CD4-positive, alpha-beta T cell treated with Interferon alpha-2 for 1 hour (primary cell): ENCODE data around the gene STOX2.

Experiments
- DNase-seq, 2 donors: peaks; one replicate each; pipeline ENCODE4 v3.0.0-alpha.2; 2020 to 2022

STOX2 gene

DNA sequence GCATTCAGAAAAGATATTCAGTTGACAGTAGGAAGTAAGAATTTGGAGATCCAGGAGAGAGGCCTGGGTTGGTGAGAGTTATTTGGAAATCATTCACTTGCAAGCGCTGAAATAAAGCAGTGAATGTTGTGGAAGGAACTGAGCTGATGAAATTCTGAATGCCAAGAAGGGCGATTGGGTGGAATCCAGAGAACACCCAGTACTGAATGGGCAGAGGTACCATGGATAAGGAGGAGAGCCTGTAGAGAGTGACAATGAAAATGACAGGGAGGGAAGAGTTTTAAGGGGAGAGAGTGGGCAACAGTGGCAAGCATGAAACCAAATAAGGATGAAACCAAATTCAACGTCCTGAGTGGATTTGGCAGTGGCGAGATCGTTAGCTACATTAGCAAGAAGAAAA is 6.7 kb upstream of the STOX2 start:
- DNase-seq = no peak

DNA sequence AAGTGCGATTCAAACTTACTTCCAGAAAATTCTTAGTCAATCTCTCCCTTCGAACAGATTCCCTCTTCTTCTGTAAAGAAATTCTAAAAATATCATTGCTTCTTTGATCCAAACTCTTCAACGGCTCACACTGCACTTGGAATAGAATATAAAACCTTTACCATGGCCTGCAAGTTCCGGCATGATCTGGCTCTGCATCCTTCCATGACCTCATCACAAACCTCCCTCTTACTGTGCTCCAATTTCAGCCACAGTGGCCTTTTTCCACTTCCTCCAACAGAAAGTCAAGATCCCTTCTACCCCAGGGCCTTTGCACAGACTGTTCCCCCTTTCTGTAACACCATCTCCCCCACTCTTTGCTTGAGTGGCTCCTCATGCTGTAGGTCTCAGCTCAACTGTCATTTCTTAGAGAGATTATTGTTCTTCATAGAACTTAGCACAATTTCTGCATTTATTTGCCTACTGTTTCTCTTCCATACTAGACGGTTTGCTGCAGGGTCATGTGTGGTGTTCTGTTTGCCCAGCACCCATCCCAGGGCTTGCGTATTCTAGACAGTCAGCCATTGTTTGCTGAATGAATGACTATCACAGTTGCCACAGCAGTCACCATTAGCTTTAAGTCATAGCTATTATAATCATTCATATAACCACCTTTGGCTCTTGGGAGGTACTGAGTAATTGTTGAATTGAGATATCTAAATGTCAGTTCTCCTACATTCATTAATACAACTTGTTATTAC is 1.9 kb upstream of the STOX2 start:
- no peak for DNase-seq

DNA sequence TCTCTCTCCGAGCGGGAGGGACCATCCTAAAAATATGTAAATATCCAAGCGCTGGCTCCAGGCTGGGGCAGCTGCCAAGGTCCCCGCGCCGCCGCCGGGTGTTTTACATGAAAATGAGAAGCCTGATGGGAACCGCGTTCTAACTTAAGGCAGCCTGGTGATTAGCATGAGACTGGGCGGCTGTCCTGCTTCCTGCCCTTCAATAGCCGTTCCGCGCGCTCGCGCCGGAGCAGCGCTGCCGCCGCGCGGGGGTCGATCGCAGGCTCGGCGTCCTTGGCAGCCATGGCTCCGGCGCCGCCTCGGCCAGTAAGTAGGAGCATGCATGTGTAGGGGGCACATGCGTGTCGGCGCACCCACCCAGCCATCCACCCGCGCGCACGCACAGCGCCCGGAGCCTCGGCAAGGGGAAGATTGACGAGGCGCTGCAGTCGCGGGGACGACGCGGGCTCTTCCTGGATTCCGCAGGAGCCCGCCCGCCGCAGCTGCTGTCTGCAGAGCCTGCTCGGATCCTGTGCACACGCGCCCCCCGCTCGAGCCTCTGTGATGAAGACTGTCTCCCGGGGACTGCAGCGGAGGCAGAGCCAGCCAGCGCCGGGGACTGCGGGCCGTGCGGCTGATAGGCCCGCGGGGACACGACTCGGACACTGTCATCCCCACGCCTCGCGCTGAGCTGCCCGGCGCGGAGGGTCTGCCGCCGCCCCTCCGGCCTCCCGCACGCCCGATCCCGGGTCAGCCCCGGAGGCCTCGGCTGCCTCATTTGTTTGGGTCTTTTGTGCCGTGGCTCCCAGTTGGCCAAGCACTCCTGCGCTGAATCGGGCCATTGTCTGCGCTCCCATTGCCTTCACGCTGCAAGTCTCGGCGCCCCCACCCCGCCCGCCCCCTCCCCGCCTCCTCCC is 734 bp downstream of the STOX2 start:
- DNase-seq = no peak

DNA sequence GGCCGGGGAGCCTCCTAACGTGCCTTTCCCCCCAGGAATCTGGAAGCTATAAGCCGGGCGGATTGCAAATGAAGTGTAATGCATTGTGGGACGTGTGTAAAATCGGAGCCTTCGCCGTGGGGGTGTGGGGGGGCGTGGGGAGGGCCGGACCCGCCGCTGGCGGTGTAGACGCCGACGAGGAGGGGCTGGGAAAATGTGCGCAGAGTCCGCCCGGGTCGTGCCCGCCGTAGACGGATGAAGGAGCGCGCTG is 1.3 kb downstream of the STOX2 start:
- DNase-seq = no peak

DNA sequence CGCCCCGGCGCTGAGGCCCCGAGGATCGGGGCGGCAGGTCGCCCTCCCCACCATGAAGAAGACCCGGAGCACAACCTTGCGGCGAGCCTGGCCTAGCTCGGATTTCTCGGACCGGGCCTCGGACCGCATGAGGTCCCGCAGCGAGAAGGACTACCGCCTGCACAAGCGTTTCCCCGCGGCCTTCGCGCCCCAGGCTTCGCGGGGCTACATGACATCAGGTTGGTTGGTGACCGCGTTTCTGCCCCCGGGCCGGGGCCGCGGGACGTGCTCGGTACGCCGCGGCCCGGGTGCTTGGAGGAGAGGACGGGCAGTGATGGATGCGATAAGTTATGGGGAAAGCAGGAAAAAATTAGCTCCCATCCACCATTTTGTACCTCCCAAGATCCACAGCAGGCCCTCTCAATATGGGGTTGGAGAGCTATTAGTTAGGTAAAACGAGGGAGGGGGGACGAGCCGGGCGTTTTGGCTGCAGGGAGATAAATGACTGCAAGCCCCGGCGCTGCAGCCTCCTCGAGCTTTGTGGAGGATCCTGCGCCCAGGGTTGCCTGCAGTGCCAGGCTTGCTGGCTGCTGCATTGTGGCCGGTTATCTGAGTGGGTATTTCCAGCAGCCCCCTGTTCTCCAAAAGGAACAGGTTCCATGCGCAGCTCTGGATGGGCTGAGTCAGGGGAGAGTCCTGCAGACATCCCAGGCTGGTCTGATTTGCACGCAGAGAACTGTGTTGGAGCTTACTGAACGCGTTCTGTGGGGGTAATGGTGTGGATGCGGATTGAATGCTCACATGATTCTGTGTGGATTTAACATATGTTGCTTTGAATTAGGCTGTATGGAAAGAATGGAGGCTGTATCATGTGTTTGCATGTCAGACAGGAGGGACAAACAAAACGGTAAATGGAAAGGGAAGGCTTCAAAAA is 1.9 kb downstream of the STOX2 start:
- DNase-seq = no peak

DNA sequence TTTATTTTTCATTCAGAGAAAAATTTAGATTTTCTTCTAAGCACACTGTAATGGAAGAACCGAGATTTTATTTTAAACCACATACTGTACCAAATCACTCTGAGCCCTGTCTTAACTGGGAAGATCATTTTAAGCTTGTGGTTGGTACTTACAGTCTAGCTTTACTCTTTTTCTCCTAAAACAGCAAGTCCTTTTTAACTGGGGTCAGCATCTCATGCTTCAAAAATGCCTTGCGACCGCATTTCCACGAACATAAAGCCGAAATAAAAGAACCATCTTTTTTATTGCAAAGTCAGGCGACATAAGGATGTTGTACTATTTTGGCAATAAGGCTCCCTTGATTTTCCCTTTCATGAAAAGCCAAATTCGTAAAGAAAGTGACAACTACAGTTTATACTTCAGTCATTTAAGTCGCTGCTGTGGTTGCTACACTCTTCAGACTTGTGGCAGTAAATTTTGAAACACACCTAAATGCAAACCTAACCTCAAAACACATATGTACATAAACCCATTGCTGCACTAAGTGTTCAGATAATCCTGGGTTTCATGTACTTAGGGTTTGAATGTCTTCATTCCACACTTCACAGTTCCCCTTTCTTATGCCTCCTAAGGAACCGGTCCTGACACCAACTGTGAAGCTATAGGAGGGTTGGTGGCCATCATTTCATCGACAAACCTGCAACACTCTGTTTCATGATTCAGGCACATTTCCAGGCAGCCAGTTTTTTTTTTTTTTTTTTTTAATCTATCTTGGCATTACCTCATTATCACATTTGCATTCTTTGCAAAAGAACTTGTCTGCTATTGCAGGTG is 3.0 kb downstream of the STOX2 start:
- no peak for DNase-seq

DNA sequence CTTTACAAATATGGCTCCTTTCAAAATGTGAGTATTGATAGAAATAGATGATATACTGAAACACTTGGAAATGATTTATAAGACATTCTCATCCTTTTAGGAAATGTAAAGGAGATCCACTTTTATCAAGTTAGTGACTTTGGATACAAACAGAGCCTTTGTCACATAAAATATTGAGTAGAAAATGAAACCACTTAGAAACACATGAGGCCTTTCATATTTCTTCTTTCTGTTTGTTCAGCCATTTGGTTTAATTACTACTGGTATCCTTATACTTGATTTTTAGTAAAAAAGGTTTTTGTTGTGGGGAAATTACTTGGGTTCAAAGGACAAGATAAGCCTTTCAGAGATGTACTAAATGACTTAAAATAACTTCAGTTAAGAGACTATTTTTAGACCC is 4.1 kb downstream of the STOX2 start:
- DNase-seq = no peak

DNA sequence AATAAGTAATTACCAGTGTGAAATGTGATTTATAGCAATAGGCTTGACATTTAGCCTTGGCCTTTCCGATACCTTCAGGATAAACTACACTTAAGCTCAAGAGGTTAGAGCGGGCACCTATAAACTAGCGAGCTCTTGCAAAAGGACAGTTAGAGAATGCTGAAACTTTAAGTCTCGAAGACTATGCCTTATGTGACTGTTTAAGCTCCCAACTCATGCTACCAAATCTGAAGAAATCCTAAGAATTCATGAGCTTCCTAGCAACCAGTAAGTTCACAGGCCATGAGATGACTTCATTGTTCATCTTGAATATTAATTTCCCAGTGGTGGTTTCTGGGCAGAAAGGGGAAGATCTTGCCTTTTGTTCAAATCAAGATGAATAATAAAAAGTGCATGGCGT is 4.7 kb downstream of the STOX2 start:
- DNase-seq = no peak

DNA sequence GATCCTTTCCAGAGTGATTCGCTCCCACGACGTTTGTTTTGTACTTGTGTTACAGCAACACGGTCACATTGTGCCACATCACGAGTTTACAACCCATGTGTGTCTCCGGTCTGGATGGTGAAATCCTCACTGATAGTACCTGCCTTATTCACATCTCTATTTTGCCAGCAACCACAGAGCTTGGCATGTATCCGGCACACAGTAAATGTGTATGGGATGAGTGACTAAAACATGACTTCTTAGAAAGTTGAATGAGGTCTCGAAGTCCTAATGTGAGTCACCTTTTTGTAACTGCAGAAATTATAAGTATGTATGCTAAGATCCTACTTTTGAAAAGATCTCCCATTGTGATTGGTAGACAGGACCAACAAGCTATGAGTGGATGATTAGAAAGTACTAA is 7.5 kb downstream of the STOX2 start:
- DNase-seq = no peak

DNA sequence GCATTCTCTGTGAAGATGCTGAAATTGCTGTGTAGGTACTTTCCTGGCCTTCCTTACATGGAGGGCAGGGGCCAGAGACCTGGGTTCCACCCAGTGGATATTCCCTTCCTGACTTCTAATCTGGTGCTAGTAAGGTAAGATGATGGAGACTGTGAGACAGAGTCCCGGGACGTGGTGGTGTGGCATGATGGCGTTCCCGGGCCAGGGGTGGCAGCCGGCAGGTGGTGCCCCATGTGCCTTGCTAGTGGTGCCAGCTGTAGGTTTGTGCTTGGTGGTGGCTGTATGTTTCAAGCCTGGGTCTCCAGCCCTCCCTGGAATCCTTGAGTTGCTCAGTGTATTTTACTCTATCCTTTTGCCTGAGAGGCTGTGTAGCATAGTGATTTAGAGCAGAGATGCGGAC is 10.9 kb downstream of the STOX2 start:
- DNase-seq = no peak

DNA sequence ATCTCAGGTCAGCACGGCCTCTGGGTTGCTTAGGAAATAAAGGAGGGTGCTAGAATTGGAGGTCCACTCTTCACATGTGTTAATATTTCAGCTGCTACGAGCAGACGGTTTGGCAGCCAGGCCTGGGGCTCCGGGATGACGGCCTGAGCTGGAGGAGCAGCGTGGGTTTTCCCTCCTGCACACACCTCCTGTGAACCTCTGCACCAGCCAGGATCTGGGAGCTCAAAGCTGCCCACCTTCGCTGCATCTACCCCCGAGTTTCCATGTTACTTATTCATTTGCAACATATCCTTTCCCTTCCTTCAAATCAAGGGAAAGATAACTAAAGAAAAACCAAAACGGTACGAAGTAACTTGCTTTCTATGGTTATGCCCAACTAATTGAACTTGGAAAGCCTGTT is 13.6 kb downstream of the STOX2 start:
- no peak for DNase-seq

DNA sequence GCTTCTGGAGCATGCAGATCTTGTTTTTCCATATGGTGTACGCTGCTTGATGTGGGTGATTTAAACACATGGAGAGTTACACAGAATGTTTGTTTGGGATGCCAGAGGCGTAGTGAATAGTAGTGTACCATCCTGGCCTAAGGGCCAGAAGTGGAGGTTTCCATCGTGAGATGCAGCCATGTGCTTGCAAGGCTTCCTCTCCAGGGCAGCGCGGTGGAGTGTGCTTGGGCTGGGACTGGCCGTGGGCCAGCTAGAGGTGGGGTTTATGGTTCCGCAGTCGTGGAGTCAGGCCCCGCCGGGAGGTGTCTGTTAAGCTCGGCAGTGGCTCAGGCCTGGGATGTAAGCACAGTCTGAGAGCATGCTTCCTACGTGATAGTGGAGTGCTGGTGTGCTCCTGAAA is 14.0 kb downstream of the STOX2 start:
- DNase-seq = no peak

DNA sequence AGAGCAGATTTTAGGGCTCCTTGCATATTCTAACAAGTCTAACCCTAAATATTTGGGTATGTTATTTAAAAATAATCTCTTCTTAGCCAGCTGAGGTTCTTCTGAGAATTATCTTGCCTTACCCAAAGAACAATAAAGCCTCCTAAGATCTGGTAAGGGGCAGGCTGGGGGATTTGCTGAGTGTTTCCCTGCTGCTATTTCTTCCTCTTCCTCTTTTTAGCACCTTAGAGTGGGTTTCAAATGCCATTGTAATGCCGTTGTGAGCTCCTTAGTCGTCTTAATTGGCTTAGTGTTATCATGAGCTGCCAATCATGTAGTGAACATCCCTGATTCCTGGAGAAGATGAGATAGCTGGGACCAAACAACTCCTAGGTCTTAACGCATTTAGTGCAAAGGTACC is 15.4 kb downstream of the STOX2 start:
- DNase-seq = no peak

DNA sequence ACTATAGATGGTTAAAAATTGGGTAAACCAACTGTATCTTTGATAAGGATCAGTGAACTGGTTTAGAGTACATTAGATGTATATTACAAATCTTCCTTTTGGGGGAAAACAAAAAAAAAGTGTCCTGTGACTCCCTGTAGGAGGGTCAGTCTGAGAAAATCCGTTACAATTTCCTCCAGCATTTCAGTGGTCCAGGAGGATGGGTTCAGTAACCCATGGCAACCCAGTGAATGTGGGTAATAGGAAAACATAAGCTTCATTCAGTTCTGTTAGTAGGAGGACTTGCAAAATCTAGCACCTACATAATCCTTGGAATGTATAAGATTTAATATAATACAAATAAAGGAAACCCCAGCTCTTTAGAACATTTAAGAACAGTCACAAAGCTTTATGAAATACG is 16.2 kb downstream of the STOX2 start:
- DNase-seq = no peak

DNA sequence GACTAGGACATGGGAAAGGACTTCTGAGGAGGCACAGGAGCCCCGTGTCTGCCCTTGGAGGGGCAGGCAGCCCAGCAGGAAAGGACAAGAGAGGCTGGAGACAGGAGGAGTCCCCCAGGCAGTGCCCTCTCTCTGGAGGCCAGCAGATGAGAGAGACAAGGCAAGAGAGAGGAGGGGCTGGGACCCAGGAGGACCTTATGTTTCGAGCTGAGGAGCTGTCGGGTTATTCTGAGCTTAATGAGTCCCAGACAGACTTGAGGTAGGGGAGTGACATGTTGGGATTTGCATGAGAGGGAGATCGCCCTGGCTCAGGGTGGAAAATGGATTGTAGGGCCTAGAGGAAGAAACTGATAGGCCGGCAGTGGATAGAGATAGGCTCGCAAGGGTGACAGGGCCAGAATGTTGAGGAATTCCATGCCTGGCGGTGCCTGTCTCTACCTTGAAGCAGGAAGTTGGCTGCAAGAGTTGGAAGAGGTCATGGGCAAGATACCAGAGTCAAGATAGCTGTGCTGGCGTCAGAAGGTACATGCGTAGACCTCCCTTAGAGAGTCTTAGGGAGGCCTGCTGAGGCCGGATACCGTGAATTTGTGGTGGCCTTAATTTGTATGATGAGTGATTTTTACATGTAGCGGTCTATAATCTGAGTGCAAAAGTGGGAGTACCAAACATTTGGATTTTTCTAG is 19.4 kb downstream of the STOX2 start:
- no peak for DNase-seq

DNA sequence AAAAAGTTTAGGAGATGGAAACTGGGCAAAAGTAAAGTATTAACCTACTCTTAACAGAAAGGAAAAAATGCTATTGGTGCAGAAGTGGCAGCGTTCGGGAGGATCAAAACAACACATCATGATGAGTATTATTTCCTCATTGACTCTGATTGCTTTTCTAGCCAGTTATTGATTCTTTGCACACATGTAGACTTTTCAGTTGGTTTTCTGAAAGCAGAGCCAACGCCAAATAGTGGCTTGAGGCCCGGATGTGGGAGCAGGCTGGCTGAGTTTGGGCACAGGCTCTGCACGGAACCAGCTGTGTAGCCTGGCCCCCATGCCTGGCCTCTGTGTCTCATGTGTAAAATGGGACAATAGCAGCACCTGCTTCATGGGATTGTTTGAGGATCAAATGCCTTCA is 21.8 kb downstream of the STOX2 start:
- DNase-seq = no peak

DNA sequence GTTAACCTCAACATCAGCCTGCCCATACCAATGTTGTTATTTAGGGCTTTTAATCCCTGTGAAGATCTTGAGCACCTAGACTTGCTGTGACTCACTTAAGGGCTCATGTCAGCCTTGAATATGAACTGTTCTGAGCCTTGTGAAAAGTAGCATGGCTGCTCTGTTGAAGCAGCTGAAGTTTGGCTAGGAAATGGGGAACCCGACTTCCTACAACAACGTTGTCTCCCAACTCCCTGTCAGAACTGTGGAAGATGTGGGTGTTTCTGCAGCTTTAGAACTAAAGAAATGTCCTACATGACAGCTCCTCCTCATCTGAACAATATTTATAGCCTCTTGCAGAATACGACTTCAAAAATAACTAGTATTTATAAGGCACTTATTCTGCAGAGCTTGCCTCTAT is 27.5 kb downstream of the STOX2 start:
- no peak for DNase-seq

DNA sequence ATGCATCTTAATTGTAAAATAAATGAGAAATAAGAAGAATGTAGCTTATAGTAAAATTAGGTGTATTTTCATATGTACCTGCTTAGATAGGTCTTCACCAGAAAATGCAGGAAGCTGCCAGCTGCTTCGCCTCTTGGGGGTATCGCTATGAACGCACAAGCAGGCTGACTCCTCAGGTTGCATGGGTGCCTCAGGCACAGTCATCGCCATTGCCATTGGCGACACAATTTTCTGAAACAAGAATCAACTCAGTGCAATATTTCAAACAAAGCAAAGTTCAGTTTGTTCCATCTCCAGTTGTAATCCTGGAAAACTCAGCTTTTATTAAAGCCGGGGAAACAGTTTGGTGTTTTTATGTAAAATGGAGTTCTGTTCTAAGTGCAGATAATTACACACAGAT is 29.7 kb downstream of the STOX2 start:
- DNase-seq = no peak

DNA sequence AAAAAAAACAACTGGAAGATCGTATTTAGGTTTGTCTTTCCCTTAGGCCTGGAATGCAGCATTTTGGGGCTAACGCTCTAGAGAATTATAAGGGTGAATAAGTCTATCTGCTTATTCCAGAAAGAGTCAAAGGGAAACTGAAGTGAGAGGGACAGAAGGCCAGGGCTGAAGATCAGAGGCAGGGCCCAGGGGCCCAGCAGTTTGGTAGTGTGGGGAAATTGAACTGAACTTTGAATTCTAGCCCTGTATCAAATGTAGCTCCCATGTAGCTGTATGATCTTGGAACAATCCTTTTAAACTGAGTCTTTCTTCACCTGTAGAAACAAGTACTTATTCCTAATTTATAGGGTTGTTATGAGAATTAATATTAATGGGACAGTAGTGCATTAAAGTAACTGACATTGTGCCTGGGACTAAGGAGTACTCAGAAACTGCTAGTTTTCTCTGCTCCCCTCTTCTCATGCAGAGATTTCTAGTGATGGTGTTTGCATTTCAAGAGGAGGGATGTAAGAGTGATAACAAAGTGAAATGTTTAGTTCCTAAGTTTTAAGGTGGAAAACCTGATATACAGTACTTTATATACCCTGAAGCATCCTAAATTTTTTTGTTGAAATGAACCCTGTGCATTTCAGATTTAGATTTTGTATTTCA is 30.4 kb downstream of the STOX2 start:
- no peak for DNase-seq

DNA sequence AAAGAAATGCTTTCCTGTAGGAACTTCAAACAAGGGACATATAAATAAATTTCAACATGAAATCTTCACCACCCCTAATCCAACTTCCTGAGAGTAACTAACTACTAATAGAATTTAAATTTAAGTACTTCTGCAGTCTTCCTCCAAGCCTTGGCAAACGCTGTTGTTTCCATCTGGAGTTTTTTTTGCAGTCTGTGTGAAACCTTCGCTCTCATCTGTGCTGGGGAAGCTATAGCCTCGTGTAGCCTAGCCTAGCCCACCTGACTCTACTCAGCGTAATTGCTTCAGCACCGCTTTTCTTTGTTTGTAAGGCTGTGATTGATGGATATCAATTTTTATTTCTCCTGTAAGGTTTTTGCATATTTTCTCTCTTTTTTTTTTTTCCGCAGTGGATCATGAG is 30.9 kb downstream of the STOX2 start:
- DNase-seq = no peak

DNA sequence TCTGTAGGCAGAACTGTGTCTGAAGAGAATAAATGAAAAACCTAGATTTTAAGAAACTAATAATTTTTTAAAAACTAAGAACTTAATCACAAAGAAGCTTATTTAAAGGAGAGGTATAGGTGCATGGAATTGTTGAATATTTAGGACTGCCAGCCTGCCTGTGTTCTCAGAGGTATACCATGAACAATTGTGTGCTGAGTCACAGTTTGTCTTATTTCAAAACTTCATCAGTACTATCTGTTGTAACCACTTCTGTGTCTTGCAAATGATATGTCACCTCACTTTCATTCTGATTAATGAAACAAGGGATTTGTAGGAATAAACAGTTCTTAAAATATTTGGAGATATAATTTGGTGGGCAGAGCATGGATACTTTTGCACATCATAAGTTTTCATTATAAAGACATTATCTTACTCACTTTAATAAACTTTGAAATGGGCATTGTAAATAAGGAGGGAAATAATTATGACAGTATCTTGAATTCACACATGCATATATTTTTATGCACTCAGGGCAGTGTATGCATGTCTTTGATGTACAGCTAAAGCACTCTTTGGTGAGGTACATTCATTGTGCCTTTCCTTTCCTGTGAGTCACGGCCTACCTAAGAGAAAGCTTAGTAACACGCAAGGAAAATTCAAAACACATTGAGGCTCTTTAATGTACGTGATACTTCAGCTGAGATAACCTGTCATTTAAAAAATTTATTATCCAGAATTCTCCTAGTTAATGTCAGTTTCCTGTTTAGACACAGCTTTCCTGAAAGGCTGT is 31.7 kb downstream of the STOX2 start:
- DNase-seq = no peak
